Ovary (tissue), 3 donors: ENCODE results near the gene PTF1A.

Experiments
- CTCF ChIP-seq, 3 donors: fragments of 450-650 bp in 2 of 3; fragments of 200-600 bp in 1 of 3; IDR thresholded peaks; one replicate each; pipeline versions ENCODE4 v1.5.1 to v1.8.0; 2016 to 2022; ENCODE audit warnings: antibody characterized with exemption in 3 of 3, mild to moderate bottlenecking in 1 of 3
- POLR2A ChIP-seq: fragments of 450-650 bp; IDR thresholded peaks from one replicate; pipeline ENCODE4 v1.6.1; 2017; ENCODE audit warnings: antibody characterized with exemption, mild to moderate bottlenecking, moderate library complexity
- donor health status: DM: no; HTN: no; CAD: no.

GRCh38 chr10:23204773-23205172 lies 12.7 kb downstream of the PTF1A start:
- TF ChIP-seq POLR2A (no peak), CTCF (IDR thresholded peaks at IDR 0.05) (no peak)
